ENCODE results near the gene SERPINA10.

GRCh38 chr14:94332063-94332583, 39.1 kb upstream of the SERPINA10 start:
- TF ChIP-seq SPI1 (IDR thresholded peaks at IDR 0.05; ENCODE audit: borderline replicate concordance, low read depth), result no peak
- no peak for TF ChIP-seq CTCF (IDR thresholded peaks at IDR 0.05; ENCODE audit: insufficient read depth, low read length)

Data from HL-60 (cell line).